Progenitor cell of endocrine pancreas (in vitro differentiated cells): ENCODE measurements around the gene IRAG1. TPM values are rescaled to one million over a fixed set of nuclear protein-coding genes. Genes with fewer than 3 reads are reported as not detected.

ENCODE experiments used
- DNase-seq: peaks from one replicate; pipeline ENCODE4 v3.0.0; 2021; ENCODE audit warnings: low spot score; ENCODE audit not compliant: unreplicated experiment
- H3K27ac Mint-ChIP-seq: 2 replicates; pipeline ENCODE4 v1.8.0; 2021; ENCODE audit warnings: mild to moderate bottlenecking, moderate library complexity, mixed read lengths
- H3K27me3 Mint-ChIP-seq: 2 replicates; pipeline ENCODE4 v1.8.0; 2021; ENCODE audit warnings: mixed read lengths
- H3K36me3 Mint-ChIP-seq: 2 replicates; pipeline ENCODE4 v1.8.0; 2022; ENCODE audit warnings: mixed read lengths; ENCODE audit not compliant: insufficient read depth
- H3K4me1 Mint-ChIP-seq: 2 replicates; pipeline ENCODE4 v1.8.0; 2021; ENCODE audit warnings: low read depth, mixed read lengths
- H3K4me3 Mint-ChIP-seq: 2 replicates; pipeline ENCODE4 v1.8.0; 2021; ENCODE audit warnings: low read depth, mild to moderate bottlenecking, moderate library complexity, mixed read lengths
- H3K9me3 Mint-ChIP-seq: 2 replicates; pipeline ENCODE4 v1.8.0; 2021; ENCODE audit warnings: low read depth, mixed read lengths
- CTCF ChIP-seq: fragments of 200-600 bp; sonication (generic); IDR thresholded peaks from one replicate; pipeline ENCODE4 v1.5.0; 2021; ENCODE audit warnings: antibody characterized with exemption, mild to moderate bottlenecking; ENCODE audit not compliant: unreplicated experiment
- total RNA-seq: library from RNA; stranded (reverse); gene quantifications from 2 replicates; pipeline ENCODE4 v1.2.1, GENCODE V29; 2021

The IRAG1 gene
- total RNA-seq, 1 donor from 2014 or later, result 6.3 TPM

GRCh38 chr11:10673501-10674062 lies 20.0 kb downstream of the IRAG1 start:
- no peak for TF ChIP-seq CTCF
- no peaks in the 10 kb centered on the region for H3K36me3 Mint-ChIP-seq
- no peak overlapping the region for H3K4me3 Mint-ChIP-seq
- no peak overlapping the region for H3K27ac Mint-ChIP-seq
- DNase-seq, result no peak
- peaks cover 4% of the 10 kb centered on the region for H3K9me3 Mint-ChIP-seq
- H3K27me3 Mint-ChIP-seq, result peaks cover 20% of the 10 kb centered on the region
- peaks cover 18% of the 10 kb centered on the region for H3K4me1 Mint-ChIP-seq

- Mint-ChIP-seq H3K27ac (no peak overlapping the region), H3K27me3 (peaks cover 5% of the 10 kb centered on the region), H3K4me1 (peaks cover 32% of the 10 kb centered on the region), H3K4me3 (no peak overlapping the region), H3K9me3 (peaks cover 4% of the 10 kb centered on the region), H3K36me3 (no peaks in the 10 kb centered on the region)
- no peak for DNase-seq
- TF ChIP-seq CTCF, result no peak
Observed at GRCh38 chr11:10670099-10670498, 23.5 kb downstream of the IRAG1 start.

- Mint-ChIP-seq H3K4me3 (no peak overlapping the region), H3K9me3 (peaks cover 4% of the 10 kb centered on the region), H3K27ac (no peak overlapping the region)
Observed at GRCh38 chr11:10669258-10670033, 24.1 kb downstream of the IRAG1 start.

GRCh38 chr11:10667521-10667885 lies 26.1 kb downstream of the IRAG1 start:
- Mint-ChIP-seq H3K9me3 (peaks cover 4% of the 10 kb centered on the region), H3K36me3 (no peaks in the 10 kb centered on the region), H3K27ac (no peak overlapping the region), H3K4me1 (peaks cover 32% of the 10 kb centered on the region), H3K4me3 (no peak overlapping the region), H3K27me3 (no peaks in the 10 kb centered on the region)
- DNase-seq, result no peak
- no peak for TF ChIP-seq CTCF

More at GRCh38 chr11:10669258-10670033, 24.1 kb downstream of the IRAG1 start:
- DNase-seq, result no peak
- Mint-ChIP-seq H3K4me1 (peaks cover 32% of the 10 kb centered on the region), H3K36me3 (no peaks in the 10 kb centered on the region), H3K27me3 (peaks cover 5% of the 10 kb centered on the region)
- no peak for TF ChIP-seq CTCF

GRCh38 chr11:10666556-10667520 lies 26.7 kb downstream of the IRAG1 start:
- no peak overlapping the region for H3K4me3 Mint-ChIP-seq
- H3K36me3 Mint-ChIP-seq, result no peaks in the 10 kb centered on the region
- no peaks in the 10 kb centered on the region for H3K27me3 Mint-ChIP-seq
- no peak for DNase-seq
- H3K9me3 Mint-ChIP-seq, result no peaks in the 10 kb centered on the region
- H3K4me1 Mint-ChIP-seq, result peaks cover 32% of the 10 kb centered on the region
- no peak overlapping the region for H3K27ac Mint-ChIP-seq
- TF ChIP-seq CTCF, result no peak
